Measurements from ENCODE around the gene ACSM2A. TPM values are rescaled to one million over a fixed set of nuclear protein-coding genes. Genes with fewer than 3 reads are reported as not detected.

ACSM2A gene
- total RNA-seq, 1 experiment from 2014 or later = not detected

GRCh38 chr16:20504418-20504817 is 53.1 kb downstream of the ACSM2A start:
- TF ChIP-seq CTCF (IDR thresholded peaks at IDR 0.05; ENCODE audit: insufficient read depth in 1 of 2, low read depth in 1 of 2, low read length in 1 of 2, severe bottlenecking in 1 of 2, unreplicated experiment in 1 of 2) = no peak
- Mint-ChIP-seq H3K27me3 (ENCODE audit: insufficient read depth, unreplicated experiment) (no peaks in the 10 kb centered on the region), H3K4me1 (ENCODE audit: low read depth, unreplicated experiment) (no peaks in the 10 kb centered on the region), H3K4me3 (ENCODE audit: unreplicated experiment) (no peak overlapping the region), H3K27ac (ENCODE audit: unreplicated experiment) (no peak overlapping the region), H3K9me3 (ENCODE audit: unreplicated experiment) (peaks cover 25% of the 10 kb centered on the region), H3K36me3 (ENCODE audit: insufficient read depth, unreplicated experiment) (no peaks in the 10 kb centered on the region)
- peaks cover 11% of the 10 kb centered on the region for H3K9me3 ChIP-seq
- H3K36me3 ChIP-seq (ENCODE audit: control insufficient read depth, insufficient read depth, low read length) = no peaks in the 10 kb centered on the region
- POLR2A ChIA-PET = no interaction called here
- intact Hi-C loops (cut with micrococcal nuclease; ENCODE audit: unreplicated experiment) = no loop called here
- DNase-seq = no peak
- no peak overlapping the region for H3K4me3 ChIP-seq (ENCODE audit: low read depth, low read length)
- no peaks in the 10 kb centered on the region for H3K27me3 ChIP-seq (replicated peaks; ENCODE audit: control insufficient read depth, insufficient read depth, low read length)
- CTCF ChIA-PET = no interaction called here
- no peaks in the 10 kb centered on the region for H3K4me1 ChIP-seq
- BruUV-seq (replicated peaks) = no TSS peak

- Mint-ChIP-seq H3K36me3 (ENCODE audit: insufficient read depth, unreplicated experiment) (no peaks in the 10 kb centered on the region), H3K9me3 (ENCODE audit: unreplicated experiment) (peaks cover 25% of the 10 kb centered on the region), H3K4me3 (ENCODE audit: unreplicated experiment) (no peak overlapping the region), H3K27me3 (ENCODE audit: insufficient read depth, unreplicated experiment) (no peaks in the 10 kb centered on the region), H3K4me1 (ENCODE audit: low read depth, unreplicated experiment) (no peaks in the 10 kb centered on the region), H3K27ac (ENCODE audit: unreplicated experiment) (no peak overlapping the region)
- intact Hi-C loops (cut with micrococcal nuclease; ENCODE audit: unreplicated experiment) = no loop called here
- Histone ChIP-seq H3K4me1 (no peaks in the 10 kb centered on the region), H3K27me3 (replicated peaks; ENCODE audit: control insufficient read depth, insufficient read depth, low read length) (no peaks in the 10 kb centered on the region; the same call in 1 of the 2 replicates), H3K9me3 (peaks cover 11% of the 10 kb centered on the region), H3K4me3 (ENCODE audit: low read depth, low read length) (no peak overlapping the region), H3K36me3 (ENCODE audit: control insufficient read depth, insufficient read depth, low read length) (no peaks in the 10 kb centered on the region)
- TF ChIP-seq CTCF (IDR thresholded peaks at IDR 0.05; ENCODE audit: insufficient read depth in 1 of 2, low read depth in 1 of 2, low read length in 1 of 2, severe bottlenecking in 1 of 2, unreplicated experiment in 1 of 2) = no peak
- POLR2A ChIA-PET = no interaction called here
- BruUV-seq (replicated peaks) = no TSS peak
- CTCF ChIA-PET = no interaction called here
- no peak for DNase-seq
Measured at GRCh38 chr16:20507280-20507679, 56.0 kb downstream of the ACSM2A start.

DNA sequence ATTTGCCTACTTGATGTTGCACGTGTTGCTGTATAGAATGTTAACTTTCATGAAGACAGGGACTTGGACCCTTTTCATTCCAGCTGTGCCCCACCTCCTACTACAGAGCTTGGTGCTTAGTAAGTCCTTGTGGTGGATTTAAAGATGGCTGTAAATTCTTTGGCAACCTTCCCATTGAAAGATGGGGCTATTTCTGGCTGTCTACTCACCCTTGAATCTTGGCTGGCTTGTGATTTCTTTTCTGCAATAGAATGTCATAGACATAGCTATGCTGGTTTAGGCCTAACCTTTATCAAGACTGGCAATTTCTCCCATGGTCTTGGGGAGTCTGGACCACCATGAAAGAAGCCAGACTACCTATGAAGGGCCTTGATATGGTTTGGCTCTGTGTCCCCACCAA is 59.0 kb downstream of the ACSM2A start:
- no peaks in the 10 kb centered on the region; the same call in 1 of the 2 replicates for H3K27me3 ChIP-seq (replicated peaks; ENCODE audit: control insufficient read depth, insufficient read depth, low read length)
- ChIA-PET CTCF (no interaction called here), POLR2A (no interaction called here)
- no peak overlapping the region for H3K4me3 ChIP-seq (ENCODE audit: low read depth, low read length)
- intact Hi-C loops (cut with micrococcal nuclease; ENCODE audit: unreplicated experiment) = no loop called here
- H3K9me3 Mint-ChIP-seq (ENCODE audit: unreplicated experiment) = peaks cover 34% of the 10 kb centered on the region
- H3K27me3 Mint-ChIP-seq (ENCODE audit: insufficient read depth, unreplicated experiment) = peaks cover 7% of the 10 kb centered on the region
- H3K4me1 ChIP-seq = peaks cover 3% of the 10 kb centered on the region; the same call in 1 of the 2 replicates
- H3K27ac Mint-ChIP-seq (ENCODE audit: unreplicated experiment) = no peak overlapping the region
- no peak overlapping the region for H3K4me3 Mint-ChIP-seq (ENCODE audit: unreplicated experiment)
- no peak for DNase-seq
- no peaks in the 10 kb centered on the region for H3K36me3 ChIP-seq (ENCODE audit: control insufficient read depth, insufficient read depth, low read length)
- H3K36me3 Mint-ChIP-seq (ENCODE audit: insufficient read depth, unreplicated experiment) = no peaks in the 10 kb centered on the region
- no peaks in the 10 kb centered on the region for H3K4me1 Mint-ChIP-seq (ENCODE audit: low read depth, unreplicated experiment)
- no peak for TF ChIP-seq CTCF (IDR thresholded peaks at IDR 0.05; ENCODE audit: insufficient read depth in 1 of 2, low read depth in 1 of 2, low read length in 1 of 2, severe bottlenecking in 1 of 2, unreplicated experiment in 1 of 2)
- peaks cover 11% of the 10 kb centered on the region for H3K9me3 ChIP-seq
- BruUV-seq (replicated peaks) = no TSS peak

All from Caco-2 (cell line).